Gastrocnemius medialis (tissue), 4 donors: Measurements from ENCODE around the gene TJP2. TPM values are rescaled to one million over a fixed set of nuclear protein-coding genes. Genes with fewer than 3 reads are reported as not detected.

Source experiments
- ATAC-seq, 2 donors: fragments of 150-250 bp; one replicate each; pipeline ENCODE4 v1.9.1; 2016
- DNase-seq, 2 donors: peaks; one replicate each; pipeline ENCODE4 v3.0.0-alpha.2; 2019
- H3K27ac ChIP-seq, 4 donors: fragments of 200-600 bp; sonication (generic); 1 replicate in 1 of 4; 2 replicates in 3 of 4; pipeline ENCODE4 v1.5.1; 2016 to 2018; ENCODE audit warnings: mild to moderate bottlenecking in 2 of 4, moderate library complexity in 1 of 4
- H3K27me3 ChIP-seq, 3 donors: fragments of 200-600 bp; sonication (generic) in 2 of 3; 1 replicate in 1 of 3; 2 replicates in 2 of 3; pipeline versions ENCODE4 v1.5.1 to v1.6.0; 2016 to 2019; ENCODE audit warnings: mild to moderate bottlenecking in 1 of 3, moderate library complexity in 1 of 3
- H3K36me3 ChIP-seq, 2 donors: fragments of 200-600 bp; sonication (generic) in 1 of 2; one replicate each; pipeline ENCODE4 v1.5.1; 2017 to 2018
- H3K4me1 ChIP-seq, 2 donors: fragments of 200-600 bp; sonication (generic) in 1 of 2; one replicate each; pipeline ENCODE4 v1.5.1; 2016 to 2017; ENCODE audit warnings: mild to moderate bottlenecking in 2 of 2
- H3K4me3 ChIP-seq, 4 donors: fragments of 200-600 bp; sonication (generic) in 3 of 4; 1 replicate in 1 of 4; 2 replicates in 3 of 4; pipeline ENCODE4 v1.5.1; 2016 to 2019; ENCODE audit warnings: mild to moderate bottlenecking in 2 of 4
- H3K9me3 ChIP-seq, 3 donors: fragments of 200-600 bp; sonication (generic) in 2 of 3; 1 replicate in 1 of 3; 2 replicates in 2 of 3; pipeline ENCODE4 v1.5.1; 2016 to 2019
- CTCF ChIP-seq, 5 experiments: fragments of 450-650 bp in 3 of 5; fragments of 200-600 bp in 2 of 5; sonication (generic) in 2 of 5; IDR thresholded peaks in 4 of 5; conservative IDR thresholded peaks in 1 of 5; 1 replicate in 4 of 5; 2 replicates in 1 of 5; pipeline ENCODE4 v1.5.1; 2016 to 2019; ENCODE audit warnings: antibody characterized with exemption in 5 of 5, mild to moderate bottlenecking in 3 of 5, moderate library complexity in 3 of 5
- POLR2A ChIP-seq, 2 donors: fragments of 450-650 bp; IDR thresholded peaks; one replicate each; pipeline ENCODE4 v1.6.1; 2017; ENCODE audit warnings: antibody characterized with exemption in 2 of 2, mild to moderate bottlenecking in 2 of 2, moderate library complexity in 2 of 2
- in situ Hi-C, 4 donors: fragments of 200-750 bp; cut with MboI; loops; one replicate each; pipeline versions ENCODE4 v1.15.0 to v1.8.0; 2017; ENCODE audit warnings: low sequenced_read_pairs in 4 of 4
- intact Hi-C: fragments of 100-400 bp; cut with DNase I; formaldehyde crosslinking; loops from one replicate; pipeline ENCODE4 v1.15.1; 2023; ENCODE audit warnings: low total_unique reads
- total RNA-seq, 4 donors: library from RNA; depleted of rRNA; stranded (reverse); fragments of >200 nt; gene quantifications; one replicate each; pipeline versions ENCODE4 v1.1.0 to v1.2.3, GENCODE V29; 2016

Gene TJP2
- total RNA-seq, 4 donors from 2014 or later = 10.5 to 23.1 (median 17.6) TPM

- H3K36me3 ChIP-seq = no peaks in the 10 kb centered on the region
- peaks cover 5% of the 10 kb centered on the region in 2 donors for H3K4me1 ChIP-seq
- H3K27ac ChIP-seq = peak overlapping the region; percentile 83 to 93 (median 85)
- in situ Hi-C loops = loop anchor here in 1 of 4 donors (10.0 kb wide), 1 partner anchor 59 kb away; no protein-coding TSS in a partner anchor
- H3K4me3 ChIP-seq = peak overlapping the region; percentile 70 to 89 (median 85)
- intact Hi-C loops = loop anchor here (5.0 to 10.0 kb wide), 2 partner anchors 136 to 591 kb away; partner anchors contain the start of genes FXN and PTAR1
- no peak for DNase-seq
- no peak for TF ChIP-seq CTCF (IDR thresholded peaks at IDR 0.05 in 4 of 5, conservative IDR thresholded peaks at IDR 0.05 in 1 of 5)
- no peak for TF ChIP-seq POLR2A (IDR thresholded peaks at IDR 0.05)
- ATAC-seq = peak in 1 of 2 donors; percentile 1
- H3K9me3 ChIP-seq = no peaks in the 10 kb centered on the region
- no peaks in the 10 kb centered on the region for H3K27me3 ChIP-seq
Observed at GRCh38 chr9:69173497-69173890, 583 bp upstream of the TJP2 start.

- H3K4me1 ChIP-seq = peaks cover 5 to 10% of the 10 kb centered on the region in 2 donors
- ATAC-seq = peak; percentile 58 to 83
- H3K9me3 ChIP-seq = no peaks in the 10 kb centered on the region
- H3K27me3 ChIP-seq = no peaks in the 10 kb centered on the region
- H3K27ac ChIP-seq = peak overlapping the region; percentile 83 to 93 (median 85)
- in situ Hi-C loops = loop anchor here in 1 of 4 donors (10.0 kb wide), 1 partner anchor 60 kb away; no protein-coding TSS in a partner anchor
- H3K36me3 ChIP-seq = no peaks in the 10 kb centered on the region
- TF ChIP-seq CTCF (IDR thresholded peaks at IDR 0.05 in 4 of 5, conservative IDR thresholded peaks at IDR 0.05 in 1 of 5) (no peak), POLR2A (IDR thresholded peaks at IDR 0.05) (peak; percentile 18 to 54)
- DNase-seq = peak; percentile 41 to 55
- intact Hi-C loops = loop anchor here (5.0 to 10.0 kb wide), 3 partner anchors 138 to 590 kb away; partner anchors contain the start of genes ENTREP1, FXN and PTAR1
- peak overlapping the region; percentile 70 to 89 (median 85) for H3K4me3 ChIP-seq
Observed at GRCh38 chr9:69174616-69175463, 763 bp downstream of the TJP2 start.

- DNase-seq (no peak), ATAC-seq (no peak)
- H3K4me3 ChIP-seq = peak overlapping the region in 3 of 4 donors; percentile 70 to 89 (median 85)
- H3K9me3 ChIP-seq = no peaks in the 10 kb centered on the region
- TF ChIP-seq POLR2A (IDR thresholded peaks at IDR 0.05) (no peak), CTCF (IDR thresholded peaks at IDR 0.05 in 4 of 5, conservative IDR thresholded peaks at IDR 0.05 in 1 of 5) (no peak)
- H3K27ac ChIP-seq = peak overlapping the region; percentile 83 to 93 (median 85)
- H3K27me3 ChIP-seq = no peaks in the 10 kb centered on the region
- H3K36me3 ChIP-seq = no peaks in the 10 kb centered on the region
- in situ Hi-C loops (loop anchor here in 1 of 4 donors (10.0 kb wide), 1 partner anchor 61 kb away; no protein-coding TSS in a partner anchor), intact Hi-C loops (loop anchor here (5.0 to 10.0 kb wide), 2 partner anchors 152 to 589 kb away; partner anchors contain the start of genes ENTREP1 and PTAR1)
- peaks cover 5 to 10% of the 10 kb centered on the region in 2 donors for H3K4me1 ChIP-seq
Observed at GRCh38 chr9:69175486-69175885, 1.4 kb downstream of the TJP2 start.

- Histone ChIP-seq H3K36me3 (no peaks in the 10 kb centered on the region), H3K4me3 (no peak overlapping the region), H3K27me3 (no peaks in the 10 kb centered on the region), H3K4me1 (peaks cover 5 to 14% of the 10 kb centered on the region in 2 donors), H3K27ac (no peak overlapping the region), H3K9me3 (no peaks in the 10 kb centered on the region)
- in situ Hi-C loops (loop anchor here in 1 of 4 donors (10.0 kb wide), 1 partner anchor 62 kb away; no protein-coding TSS in a partner anchor), intact Hi-C loops (loop anchor here (5.0 to 10.0 kb wide), 2 partner anchors 151 to 588 kb away; partner anchors contain the start of genes ENTREP1 and PTAR1)
- TF ChIP-seq POLR2A (IDR thresholded peaks at IDR 0.05) (no peak), CTCF (IDR thresholded peaks at IDR 0.05 in 4 of 5, conservative IDR thresholded peaks at IDR 0.05 in 1 of 5) (no peak)
- DNase-seq (no peak), ATAC-seq (no peak)
Observed at GRCh38 chr9:69176471-69177171, 2.5 kb downstream of the TJP2 start.
